Measurements from ENCODE around the gene ZBTB42.

Gene ZBTB42

GRCh38 chr14:104798300-104799243 is 2.3 kb upstream of the ZBTB42 start:
- Histone ChIP-seq H3K27me3 (replicated peaks) (no peaks in the 10 kb centered on the region), H3K4me3 (ENCODE audit: low read depth, low read length) (no peak overlapping the region), H3K36me3 (replicated peaks) (no peaks in the 10 kb centered on the region), H3K27ac (no peak overlapping the region)
- TF ChIP-seq, protein P1, sequence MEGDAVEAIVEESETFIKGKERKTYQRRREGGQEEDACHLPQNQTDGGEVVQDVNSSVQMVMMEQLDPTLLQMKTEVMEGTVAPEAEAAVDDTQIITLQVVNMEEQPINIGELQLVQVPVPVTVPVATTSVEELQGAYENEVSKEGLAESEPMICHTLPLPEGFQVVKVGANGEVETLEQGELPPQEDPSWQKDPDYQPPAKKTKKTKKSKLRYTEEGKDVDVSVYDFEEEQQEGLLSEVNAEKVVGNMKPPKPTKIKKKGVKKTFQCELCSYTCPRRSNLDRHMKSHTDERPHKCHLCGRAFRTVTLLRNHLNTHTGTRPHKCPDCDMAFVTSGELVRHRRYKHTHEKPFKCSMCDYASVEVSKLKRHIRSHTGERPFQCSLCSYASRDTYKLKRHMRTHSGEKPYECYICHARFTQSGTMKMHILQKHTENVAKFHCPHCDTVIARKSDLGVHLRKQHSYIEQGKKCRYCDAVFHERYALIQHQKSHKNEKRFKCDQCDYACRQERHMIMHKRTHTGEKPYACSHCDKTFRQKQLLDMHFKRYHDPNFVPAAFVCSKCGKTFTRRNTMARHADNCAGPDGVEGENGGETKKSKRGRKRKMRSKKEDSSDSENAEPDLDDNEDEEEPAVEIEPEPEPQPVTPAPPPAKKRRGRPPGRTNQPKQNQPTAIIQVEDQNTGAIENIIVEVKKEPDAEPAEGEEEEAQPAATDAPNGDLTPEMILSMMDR (IDR thresholded peaks at IDR 0.05; ENCODE audit: low read depth, low read length, missing control alignments), result no peak
- in situ Hi-C loops (cut with HindIII; ENCODE audit: low pct_ligation_motif_present, low sequenced_read_pairs), result no loop called here
- DNase-seq, result no peak

DNA sequence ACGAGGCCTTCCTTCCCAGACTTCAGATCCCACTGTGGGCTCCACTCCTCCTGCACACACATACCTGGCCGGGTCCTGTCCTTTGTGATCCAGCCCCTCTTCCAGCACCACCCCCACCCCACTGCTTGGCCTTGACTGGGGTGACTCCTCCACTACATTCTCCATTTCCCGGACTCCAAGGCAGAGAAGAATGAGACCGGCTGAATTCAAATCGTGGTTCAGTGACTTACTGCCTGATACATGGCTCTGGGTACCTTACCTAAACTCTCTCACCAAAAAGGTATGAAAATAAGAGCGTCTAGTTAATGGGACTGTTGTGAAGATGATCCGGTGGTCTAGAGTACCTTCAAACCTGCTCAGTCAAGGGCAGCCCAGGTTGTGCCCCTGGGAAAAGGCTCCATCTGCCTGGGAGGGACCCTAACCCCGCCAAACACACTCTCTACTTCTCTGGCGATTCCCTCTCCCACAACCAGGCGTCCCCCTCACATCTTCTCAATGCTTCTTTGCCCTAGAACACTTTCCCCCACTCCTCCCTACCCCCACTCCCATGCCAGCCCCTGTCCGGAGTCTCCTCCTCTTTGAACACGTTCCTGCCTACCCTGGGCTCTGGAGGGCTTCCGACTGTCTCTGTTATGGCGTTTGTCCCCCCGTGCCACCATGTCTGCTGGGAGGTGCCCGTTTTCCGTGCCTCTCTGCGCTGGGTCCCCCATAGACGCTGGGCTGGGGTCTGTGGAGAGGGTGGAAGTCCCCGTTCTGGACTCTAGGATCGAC is 1.5 kb upstream of the ZBTB42 start:
- Histone ChIP-seq H3K4me3 (ENCODE audit: low read depth, low read length) (peak overlapping the region; percentile 49), H3K36me3 (replicated peaks) (no peaks in the 10 kb centered on the region), H3K27ac (no peak overlapping the region), H3K27me3 (replicated peaks) (no peaks in the 10 kb centered on the region)
- in situ Hi-C loops (cut with HindIII; ENCODE audit: low pct_ligation_motif_present, low sequenced_read_pairs), result no loop called here
- DNase-seq, result no peak
- TF ChIP-seq, protein P1 (IDR thresholded peaks at IDR 0.05; ENCODE audit: low read depth, low read length, missing control alignments), result peak; percentile 55

DNA sequence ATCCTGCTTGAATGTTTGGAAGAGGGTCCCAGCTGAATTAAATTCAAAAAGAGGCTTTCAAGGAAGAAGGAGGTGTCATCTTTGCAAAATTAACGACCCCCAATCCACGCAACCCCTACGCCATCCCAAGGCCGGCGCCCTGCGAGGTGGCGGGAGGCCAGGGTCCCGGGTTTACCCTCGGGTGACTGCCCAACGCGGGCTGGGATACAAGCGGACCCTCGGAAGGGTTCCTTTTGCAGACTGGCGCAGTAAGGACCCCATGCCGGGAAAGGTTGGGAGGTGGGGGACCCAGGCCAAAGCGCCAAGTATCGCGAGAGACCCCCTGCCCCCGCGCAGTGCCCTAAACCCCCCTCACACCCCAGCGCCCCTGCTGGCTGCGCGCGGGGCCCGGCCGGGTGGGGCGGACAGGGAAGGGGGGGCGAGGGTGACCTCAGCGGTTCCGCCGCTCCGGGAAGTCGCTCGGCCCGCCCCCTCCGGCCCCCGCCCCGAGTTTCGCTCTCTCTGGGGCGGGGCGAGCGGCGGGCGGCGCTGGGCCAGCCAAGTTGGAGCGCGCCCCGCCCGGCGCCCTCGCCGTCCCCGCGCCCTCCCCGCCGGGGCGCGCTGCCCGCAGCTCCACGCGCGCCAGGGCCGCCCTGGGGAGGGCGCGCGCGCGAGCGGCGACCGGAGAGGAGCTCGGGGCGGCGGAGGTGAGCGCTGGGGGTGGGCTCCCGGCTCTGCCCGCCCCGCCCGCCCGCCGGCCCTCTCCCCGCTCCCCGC is 708 bp upstream of the ZBTB42 start:
- peak; percentile 24 for DNase-seq
- TF ChIP-seq, protein P1 (IDR thresholded peaks at IDR 0.05; ENCODE audit: low read depth, low read length, missing control alignments), result peak; percentile 25
- no peaks in the 10 kb centered on the region for H3K27me3 ChIP-seq (replicated peaks)
- peak overlapping the region; percentile 49 for H3K4me3 ChIP-seq (ENCODE audit: low read depth, low read length)
- H3K36me3 ChIP-seq (replicated peaks), result no peaks in the 10 kb centered on the region
- H3K27ac ChIP-seq, result no peak overlapping the region
- in situ Hi-C loops (cut with HindIII; ENCODE audit: low pct_ligation_motif_present, low sequenced_read_pairs), result no loop called here

DNA sequence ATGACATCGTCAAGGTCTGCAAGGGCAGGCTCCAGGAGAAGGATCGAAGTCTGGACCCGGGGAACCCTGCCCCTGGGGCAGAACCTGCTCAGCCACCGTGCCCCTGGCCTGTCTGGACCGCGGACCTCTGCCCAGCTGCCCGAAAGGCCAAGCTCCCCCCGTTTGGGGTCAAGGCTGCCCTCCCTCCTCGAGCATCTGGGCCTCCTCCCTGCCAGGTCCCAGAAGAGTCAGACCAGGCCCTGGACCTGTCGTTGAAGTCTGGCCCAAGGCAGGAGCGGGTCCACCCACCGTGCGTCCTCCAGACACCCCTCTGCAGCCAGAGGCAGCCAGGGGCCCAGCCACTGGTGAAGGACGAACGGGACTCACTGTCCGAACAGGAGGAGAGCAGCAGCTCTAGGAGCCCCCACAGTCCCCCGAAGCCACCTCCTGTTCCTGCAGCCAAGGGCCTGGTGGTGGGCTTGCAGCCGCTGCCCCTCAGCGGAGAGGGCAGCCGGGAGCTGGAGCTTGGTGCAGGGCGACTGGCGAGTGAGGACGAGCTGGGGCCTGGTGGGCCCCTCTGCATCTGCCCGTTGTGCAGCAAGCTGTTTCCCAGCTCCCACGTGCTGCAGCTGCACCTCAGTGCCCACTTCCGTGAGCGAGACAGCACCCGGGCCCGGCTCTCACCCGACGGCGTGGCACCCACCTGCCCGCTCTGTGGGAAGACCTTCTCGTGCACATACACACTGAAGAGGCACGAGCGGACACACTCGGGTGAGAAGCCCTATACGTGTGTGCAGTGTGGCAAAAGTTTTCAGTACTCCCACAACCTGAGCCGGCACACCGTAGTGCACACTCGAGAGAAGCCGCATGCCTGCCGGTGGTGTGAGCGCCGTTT is 856 bp downstream of the ZBTB42 start:
- Histone ChIP-seq H3K27ac (no peak overlapping the region), H3K27me3 (replicated peaks) (no peaks in the 10 kb centered on the region), H3K36me3 (replicated peaks) (no peaks in the 10 kb centered on the region), H3K4me3 (ENCODE audit: low read depth, low read length) (peak overlapping the region; percentile 56)
- TF ChIP-seq, protein P1 (IDR thresholded peaks at IDR 0.05; ENCODE audit: low read depth, low read length, missing control alignments), result no peak
- no peak for DNase-seq
- in situ Hi-C loops (cut with HindIII; ENCODE audit: low pct_ligation_motif_present, low sequenced_read_pairs), result no loop called here
